ENCODE results near the gene GGT1. TPM values are rescaled to one million over a fixed set of nuclear protein-coding genes. Genes with fewer than 3 reads are reported as not detected.
"Not testable (repeated sequence)": the region's sequence is repeated elsewhere in the genome, so short reads cannot be mapped to it uniquely, and the experiment has no call there.

Gene GGT1
- total RNA-seq, 1 donor from 2014 or later: 52.9 TPM

- DNase-seq: peak; percentile 74
- H3K4me3 Mint-ChIP-seq; H3K36me3 Mint-ChIP-seq (ENCODE audit: low read depth); intact Hi-C loops (cut with micrococcal nuclease); H3K9me3 Mint-ChIP-seq; H3K27me3 Mint-ChIP-seq; H3K4me1 Mint-ChIP-seq; H3K27ac Mint-ChIP-seq: not testable (repeated sequence)
Observed at GRCh38 chr22:24629069-24629468, 26.1 kb downstream of the GGT1 start.

GRCh38 chr22:24630812-24631427 lies 27.9 kb downstream of the GGT1 start:
- H3K27me3 Mint-ChIP-seq; intact Hi-C loops (cut with micrococcal nuclease); DNase-seq; H3K9me3 Mint-ChIP-seq; H3K36me3 Mint-ChIP-seq (ENCODE audit: low read depth); H3K4me3 Mint-ChIP-seq: not testable (repeated sequence)
- Mint-ChIP-seq H3K4me1 (peaks cover 15% of the 10 kb centered on the region), H3K27ac (peak overlapping the region; percentile 15)

- H3K27ac Mint-ChIP-seq; H3K36me3 Mint-ChIP-seq (ENCODE audit: low read depth); H3K9me3 Mint-ChIP-seq; DNase-seq; H3K4me3 Mint-ChIP-seq; H3K27me3 Mint-ChIP-seq; intact Hi-C loops (cut with micrococcal nuclease): not testable (repeated sequence)
- H3K4me1 Mint-ChIP-seq: peaks cover 17% of the 10 kb centered on the region
Observed at GRCh38 chr22:24631430-24632122, 28.6 kb downstream of the GGT1 start.

GRCh38 chr22:24632642-24633041 lies 29.6 kb downstream of the GGT1 start:
- H3K4me3 Mint-ChIP-seq; H3K27ac Mint-ChIP-seq; intact Hi-C loops (cut with micrococcal nuclease); H3K27me3 Mint-ChIP-seq; DNase-seq; H3K9me3 Mint-ChIP-seq; H3K36me3 Mint-ChIP-seq (ENCODE audit: low read depth): not testable (repeated sequence)
- H3K4me1 Mint-ChIP-seq: peaks cover 19% of the 10 kb centered on the region

- H3K9me3 Mint-ChIP-seq; H3K4me3 Mint-ChIP-seq; H3K27me3 Mint-ChIP-seq; H3K36me3 Mint-ChIP-seq (ENCODE audit: low read depth); DNase-seq; intact Hi-C loops (cut with micrococcal nuclease): not testable (repeated sequence)
- peak overlapping the region; percentile 3 for H3K27ac Mint-ChIP-seq
- peaks cover 19% of the 10 kb centered on the region for H3K4me1 Mint-ChIP-seq
Observed at GRCh38 chr22:24633231-24634023, 30.4 kb downstream of the GGT1 start.

- Mint-ChIP-seq H3K4me1 (peaks cover 19% of the 10 kb centered on the region), H3K27ac (peak overlapping the region; percentile 65)
- H3K4me3 Mint-ChIP-seq; H3K36me3 Mint-ChIP-seq (ENCODE audit: low read depth); H3K9me3 Mint-ChIP-seq; intact Hi-C loops (cut with micrococcal nuclease); H3K27me3 Mint-ChIP-seq: not testable (repeated sequence)
- peak; percentile 72 for DNase-seq
Observed at GRCh38 chr22:24634776-24635389, 31.9 kb downstream of the GGT1 start.

- H3K36me3 Mint-ChIP-seq (ENCODE audit: low read depth); H3K4me3 Mint-ChIP-seq; H3K27ac Mint-ChIP-seq; H3K27me3 Mint-ChIP-seq; H3K9me3 Mint-ChIP-seq; DNase-seq; intact Hi-C loops (cut with micrococcal nuclease): not testable (repeated sequence)
- peaks cover 19% of the 10 kb centered on the region for H3K4me1 Mint-ChIP-seq
Observed at GRCh38 chr22:24636513-24636912, 33.5 kb downstream of the GGT1 start.

- intact Hi-C loops (cut with micrococcal nuclease): not testable (repeated sequence)
Observed at GRCh38 chr22:24642307-24642706, 39.3 kb downstream of the GGT1 start.

GRCh38 chr22:24644409-24644808 lies 41.4 kb downstream of the GGT1 start:
- H3K36me3 Mint-ChIP-seq (ENCODE audit: low read depth); H3K4me3 Mint-ChIP-seq; DNase-seq; intact Hi-C loops (cut with micrococcal nuclease); H3K27me3 Mint-ChIP-seq; H3K27ac Mint-ChIP-seq; H3K9me3 Mint-ChIP-seq; H3K4me1 Mint-ChIP-seq: not testable (repeated sequence)

More at GRCh38 chr22:24642307-24642706, 39.3 kb downstream of the GGT1 start:
- not testable (repeated sequence) for DNase-seq; H3K9me3 Mint-ChIP-seq; H3K4me3 Mint-ChIP-seq; H3K36me3 Mint-ChIP-seq (ENCODE audit: low read depth); H3K4me1 Mint-ChIP-seq; H3K27ac Mint-ChIP-seq; H3K27me3 Mint-ChIP-seq

GRCh38 chr22:24645408-24646399 lies 42.7 kb downstream of the GGT1 start:
- H3K9me3 Mint-ChIP-seq; H3K4me3 Mint-ChIP-seq; intact Hi-C loops (cut with micrococcal nuclease); H3K4me1 Mint-ChIP-seq; DNase-seq; H3K27ac Mint-ChIP-seq; H3K36me3 Mint-ChIP-seq (ENCODE audit: low read depth); H3K27me3 Mint-ChIP-seq: not testable (repeated sequence)

- H3K27me3 Mint-ChIP-seq; H3K4me1 Mint-ChIP-seq; H3K27ac Mint-ChIP-seq; intact Hi-C loops (cut with micrococcal nuclease); H3K36me3 Mint-ChIP-seq (ENCODE audit: low read depth); H3K4me3 Mint-ChIP-seq; DNase-seq; H3K9me3 Mint-ChIP-seq: not testable (repeated sequence)
Observed at GRCh38 chr22:24646756-24647155, 43.8 kb downstream of the GGT1 start.

- H3K4me3 Mint-ChIP-seq; H3K27me3 Mint-ChIP-seq; H3K27ac Mint-ChIP-seq; H3K4me1 Mint-ChIP-seq; intact Hi-C loops (cut with micrococcal nuclease); H3K9me3 Mint-ChIP-seq; DNase-seq; H3K36me3 Mint-ChIP-seq (ENCODE audit: low read depth): not testable (repeated sequence)
Observed at GRCh38 chr22:24649371-24649770, 46.4 kb downstream of the GGT1 start.

- peak; percentile 87 for DNase-seq
- not testable (repeated sequence) for H3K27ac Mint-ChIP-seq; H3K27me3 Mint-ChIP-seq; H3K4me1 Mint-ChIP-seq; H3K4me3 Mint-ChIP-seq; H3K36me3 Mint-ChIP-seq (ENCODE audit: low read depth); H3K9me3 Mint-ChIP-seq
- intact Hi-C loops (cut with micrococcal nuclease): loop anchor here (10.0 kb wide), 1 partner anchor 104 kb away; no protein-coding TSS in a partner anchor
Observed at GRCh38 chr22:24650884-24651283, 47.9 kb downstream of the GGT1 start.
